ENCODE measurements around the gene PRR30. TPM values are rescaled to one million over a fixed set of nuclear protein-coding genes. Genes with fewer than 3 reads are reported as not detected.
A peak's percentile ranks its signal among the peaks of the same experiment; 100 is the strongest.

PRR30 gene
- total and polyA plus RNA-seq, 2 donors (not counting 1 experiment from before 2014, with no cell fraction given) = not detected

DNA sequence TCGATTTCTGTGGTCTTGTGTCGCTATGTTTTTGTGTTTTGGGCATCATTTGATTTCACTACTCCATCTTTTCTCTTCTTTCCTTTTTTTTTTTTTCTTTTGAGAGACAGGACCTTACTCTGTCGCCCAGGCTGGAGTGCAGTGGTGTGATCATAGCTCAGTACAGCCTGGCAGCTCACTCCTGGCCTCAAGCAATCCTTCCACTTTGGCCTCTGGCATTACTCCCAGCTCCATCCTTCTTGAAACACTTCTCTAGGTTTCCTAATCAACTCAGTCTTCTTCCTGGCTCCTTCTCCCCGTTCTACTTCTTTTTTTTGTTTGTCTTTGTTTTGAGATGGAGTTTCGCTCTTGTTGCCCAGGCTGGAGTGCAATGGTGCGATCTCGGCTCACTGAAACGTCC is 36.1 kb upstream of the PRR30 start:
- Histone ChIP-seq H3K79me2 (ENCODE audit: control insufficient read depth, insufficient read depth, low read length) (no peaks in the 10 kb centered on the region), H3K27ac (ENCODE audit: insufficient read depth, low read length) (no peak overlapping the region), H3K4me3 (replicated peaks in 1 of 4; ENCODE audit: control extremely low read depth in 1 of 4, insufficient read depth in 1 of 4, low read depth in 3 of 4, low read length in 4 of 4) (no peak overlapping the region), H4K20me1 (ENCODE audit: control insufficient read depth, extremely low read depth, insufficient read depth, low read length) (no peaks in the 10 kb centered on the region), H3K4me1 (ENCODE audit: control insufficient read depth, extremely low read depth, insufficient read depth, low read length) (no peaks in the 10 kb centered on the region), H3K27me3 (ENCODE audit: control insufficient read depth, insufficient read depth, low read length) (peaks cover 12% of the 10 kb centered on the region), H3K4me2 (ENCODE audit: extremely low read depth, insufficient read depth, low read length) (no peak overlapping the region), H3K36me3 (ENCODE audit: control insufficient read depth, insufficient read depth, low read length) (no peaks in the 10 kb centered on the region), H3K9ac (ENCODE audit: insufficient read depth, low read length) (no peak overlapping the region), H3K9me3 (ENCODE audit: control insufficient read depth, insufficient read depth, low read depth, low read length) (no peaks in the 10 kb centered on the region), H2AFZ (ENCODE audit: low read length) (no peak overlapping the region)
- TF ChIP-seq, protein P1, sequence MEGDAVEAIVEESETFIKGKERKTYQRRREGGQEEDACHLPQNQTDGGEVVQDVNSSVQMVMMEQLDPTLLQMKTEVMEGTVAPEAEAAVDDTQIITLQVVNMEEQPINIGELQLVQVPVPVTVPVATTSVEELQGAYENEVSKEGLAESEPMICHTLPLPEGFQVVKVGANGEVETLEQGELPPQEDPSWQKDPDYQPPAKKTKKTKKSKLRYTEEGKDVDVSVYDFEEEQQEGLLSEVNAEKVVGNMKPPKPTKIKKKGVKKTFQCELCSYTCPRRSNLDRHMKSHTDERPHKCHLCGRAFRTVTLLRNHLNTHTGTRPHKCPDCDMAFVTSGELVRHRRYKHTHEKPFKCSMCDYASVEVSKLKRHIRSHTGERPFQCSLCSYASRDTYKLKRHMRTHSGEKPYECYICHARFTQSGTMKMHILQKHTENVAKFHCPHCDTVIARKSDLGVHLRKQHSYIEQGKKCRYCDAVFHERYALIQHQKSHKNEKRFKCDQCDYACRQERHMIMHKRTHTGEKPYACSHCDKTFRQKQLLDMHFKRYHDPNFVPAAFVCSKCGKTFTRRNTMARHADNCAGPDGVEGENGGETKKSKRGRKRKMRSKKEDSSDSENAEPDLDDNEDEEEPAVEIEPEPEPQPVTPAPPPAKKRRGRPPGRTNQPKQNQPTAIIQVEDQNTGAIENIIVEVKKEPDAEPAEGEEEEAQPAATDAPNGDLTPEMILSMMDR (conservative IDR thresholded peaks at IDR 0.05 in 1 of 2, IDR thresholded peaks at IDR 0.05 in 1 of 2; ENCODE audit: low read depth in 1 of 2, low read length in 2 of 2) = no peak
- TF ChIP-seq EZH2 (IDR thresholded peaks at IDR 0.05; ENCODE audit: low read length, missing control alignments) = no peak
- DNase-seq (ENCODE audit: low read depth in 2 of 2) = peak in 1 of 2 donors; percentile 49

DNA sequence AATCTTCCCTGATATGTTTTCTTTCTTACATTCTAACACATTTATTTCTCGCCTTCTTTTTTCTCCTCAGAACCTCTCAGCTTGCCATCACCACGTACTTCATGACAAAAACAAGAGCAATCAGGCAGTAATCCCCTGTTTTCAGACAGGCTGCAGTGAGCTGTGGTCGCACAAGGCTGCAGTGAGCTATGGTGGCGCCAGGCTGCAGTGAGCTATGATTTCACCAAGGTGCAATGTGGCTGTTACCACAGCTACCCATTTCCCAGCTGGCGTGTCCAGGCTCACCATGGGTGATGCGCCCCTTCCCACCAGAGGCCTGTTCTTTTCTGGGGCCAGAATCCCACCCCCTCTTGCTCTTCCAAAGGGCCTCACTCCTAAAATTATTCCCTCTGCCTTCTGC is 35.4 kb upstream of the PRR30 start:
- Histone ChIP-seq H4K20me1 (ENCODE audit: control insufficient read depth, extremely low read depth, insufficient read depth, low read length) (no peaks in the 10 kb centered on the region), H3K4me1 (ENCODE audit: control insufficient read depth, extremely low read depth, insufficient read depth, low read length) (no peaks in the 10 kb centered on the region), H3K9ac (ENCODE audit: insufficient read depth, low read length) (no peak overlapping the region), H3K36me3 (ENCODE audit: control insufficient read depth, insufficient read depth, low read length) (no peaks in the 10 kb centered on the region), H3K27ac (ENCODE audit: insufficient read depth, low read length) (no peak overlapping the region), H3K4me3 (replicated peaks in 1 of 4; ENCODE audit: control extremely low read depth in 1 of 4, insufficient read depth in 1 of 4, low read depth in 3 of 4, low read length in 4 of 4) (no peak overlapping the region), H3K4me2 (ENCODE audit: extremely low read depth, insufficient read depth, low read length) (no peak overlapping the region), H3K79me2 (ENCODE audit: control insufficient read depth, insufficient read depth, low read length) (no peaks in the 10 kb centered on the region), H2AFZ (ENCODE audit: low read length) (no peak overlapping the region), H3K27me3 (ENCODE audit: control insufficient read depth, insufficient read depth, low read length) (peaks cover 14% of the 10 kb centered on the region), H3K9me3 (ENCODE audit: control insufficient read depth, insufficient read depth, low read depth, low read length) (no peaks in the 10 kb centered on the region)
- TF ChIP-seq EZH2 (IDR thresholded peaks at IDR 0.05; ENCODE audit: low read length, missing control alignments) = no peak
- TF ChIP-seq, protein P1 (conservative IDR thresholded peaks at IDR 0.05 in 1 of 2, IDR thresholded peaks at IDR 0.05 in 1 of 2; ENCODE audit: low read depth in 1 of 2, low read length in 2 of 2) = no peak
- DNase-seq (ENCODE audit: low read depth in 2 of 2) = peak in 1 of 2 donors; percentile 19

DNA sequence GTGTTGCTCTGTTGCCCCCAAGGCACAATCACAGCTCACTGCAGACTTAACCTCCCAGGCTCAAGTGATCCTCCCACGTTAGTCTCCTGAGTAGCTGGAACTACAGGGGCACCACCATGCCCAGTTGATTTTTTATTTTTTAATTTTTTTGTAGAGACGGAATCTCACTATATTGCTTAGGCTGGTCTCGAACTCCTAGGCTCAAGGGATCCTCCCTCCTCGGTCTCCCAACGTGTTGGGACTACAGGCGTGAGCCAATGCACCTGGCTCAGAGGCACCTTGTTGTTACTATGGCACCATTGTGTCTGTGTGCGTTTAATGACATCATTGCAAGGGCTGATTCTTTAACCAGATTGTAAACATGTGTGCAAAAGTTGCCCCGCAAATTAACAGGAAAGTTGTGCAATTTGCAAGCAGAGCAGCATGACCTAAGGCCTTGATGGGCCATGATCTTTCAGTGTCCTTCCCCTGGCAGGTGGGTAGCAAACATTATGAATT is 32.2 kb upstream of the PRR30 start:
- Histone ChIP-seq H3K27ac (ENCODE audit: insufficient read depth, low read length) (no peak overlapping the region), H3K4me1 (ENCODE audit: control insufficient read depth, extremely low read depth, insufficient read depth, low read length) (no peaks in the 10 kb centered on the region), H3K27me3 (ENCODE audit: control insufficient read depth, insufficient read depth, low read length) (peaks cover 14% of the 10 kb centered on the region), H3K36me3 (ENCODE audit: control insufficient read depth, insufficient read depth, low read length) (no peaks in the 10 kb centered on the region), H3K9ac (ENCODE audit: insufficient read depth, low read length) (no peak overlapping the region), H3K9me3 (ENCODE audit: control insufficient read depth, insufficient read depth, low read depth, low read length) (no peaks in the 10 kb centered on the region), H2AFZ (ENCODE audit: low read length) (no peak overlapping the region), H3K4me3 (replicated peaks in 1 of 4; ENCODE audit: control extremely low read depth in 1 of 4, insufficient read depth in 1 of 4, low read depth in 3 of 4, low read length in 4 of 4) (no peak overlapping the region), H4K20me1 (ENCODE audit: control insufficient read depth, extremely low read depth, insufficient read depth, low read length) (no peaks in the 10 kb centered on the region), H3K79me2 (ENCODE audit: control insufficient read depth, insufficient read depth, low read length) (no peaks in the 10 kb centered on the region), H3K4me2 (ENCODE audit: extremely low read depth, insufficient read depth, low read length) (no peak overlapping the region)
- no peak for TF ChIP-seq EZH2 (IDR thresholded peaks at IDR 0.05; ENCODE audit: low read length, missing control alignments)
- TF ChIP-seq, protein P1 (conservative IDR thresholded peaks at IDR 0.05 in 1 of 2, IDR thresholded peaks at IDR 0.05 in 1 of 2; ENCODE audit: low read depth in 1 of 2, low read length in 2 of 2) = no peak
- DNase-seq (ENCODE audit: low read depth in 2 of 2) = no peak
